HG03095 (cell line): Measurements from ENCODE around the gene CSNK2A1.
"Not testable (repeated sequence)": the region's sequence is repeated elsewhere in the genome, so short reads cannot be mapped to it uniquely, and the experiment has no call there.

Experiments
- ATAC-seq: cut with Tn5 transposase; IDR thresholded peaks from one replicate; pipeline ENCODE4 v1.9.1; 2021; ENCODE audit warnings: moderate library complexity; ENCODE audit not compliant: unreplicated experiment

CSNK2A1 gene

GRCh38 chr20:496126-496696 is 47.4 kb downstream of the CSNK2A1 start:
- no peak for ATAC-seq

DNA sequence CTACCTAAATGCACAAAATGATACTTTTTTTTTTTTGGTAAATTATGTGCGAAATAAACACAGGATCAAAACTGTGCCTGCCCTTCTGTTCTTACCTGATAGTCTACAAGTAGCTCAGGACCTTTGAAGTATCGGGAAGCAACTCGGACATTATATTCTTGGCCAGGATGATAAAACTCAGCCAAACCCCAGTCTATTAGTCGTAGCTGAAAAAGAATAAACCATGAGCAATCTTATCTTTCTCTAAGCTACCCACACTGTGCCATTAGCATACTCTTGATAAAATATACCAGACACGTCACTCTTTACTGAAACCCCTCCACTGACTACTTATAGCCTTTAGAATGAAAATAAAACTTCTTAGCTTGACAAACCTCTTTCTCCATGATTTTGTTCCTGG is 51.4 kb downstream of the CSNK2A1 start:
- ATAC-seq = no peak

DNA sequence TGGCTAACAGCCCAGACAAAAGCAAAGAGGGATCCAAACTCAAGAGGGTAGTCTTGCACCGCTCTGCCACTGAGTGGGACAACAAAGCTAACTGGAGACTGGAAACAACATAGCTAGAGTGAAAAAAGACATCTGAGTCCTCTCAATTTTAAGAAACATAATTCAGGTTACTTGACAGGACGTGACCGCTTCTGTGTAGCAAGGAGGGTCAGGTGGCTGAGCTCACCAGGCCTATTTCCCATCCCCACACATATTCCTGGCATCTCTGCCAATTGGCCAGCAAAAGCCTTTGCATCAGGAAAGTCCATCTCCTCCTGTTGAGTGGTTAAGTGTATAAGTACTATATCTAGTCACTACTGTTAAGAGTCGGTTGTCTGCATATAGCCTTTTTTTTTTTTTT is 55.9 kb downstream of the CSNK2A1 start:
- no peak for ATAC-seq

DNA sequence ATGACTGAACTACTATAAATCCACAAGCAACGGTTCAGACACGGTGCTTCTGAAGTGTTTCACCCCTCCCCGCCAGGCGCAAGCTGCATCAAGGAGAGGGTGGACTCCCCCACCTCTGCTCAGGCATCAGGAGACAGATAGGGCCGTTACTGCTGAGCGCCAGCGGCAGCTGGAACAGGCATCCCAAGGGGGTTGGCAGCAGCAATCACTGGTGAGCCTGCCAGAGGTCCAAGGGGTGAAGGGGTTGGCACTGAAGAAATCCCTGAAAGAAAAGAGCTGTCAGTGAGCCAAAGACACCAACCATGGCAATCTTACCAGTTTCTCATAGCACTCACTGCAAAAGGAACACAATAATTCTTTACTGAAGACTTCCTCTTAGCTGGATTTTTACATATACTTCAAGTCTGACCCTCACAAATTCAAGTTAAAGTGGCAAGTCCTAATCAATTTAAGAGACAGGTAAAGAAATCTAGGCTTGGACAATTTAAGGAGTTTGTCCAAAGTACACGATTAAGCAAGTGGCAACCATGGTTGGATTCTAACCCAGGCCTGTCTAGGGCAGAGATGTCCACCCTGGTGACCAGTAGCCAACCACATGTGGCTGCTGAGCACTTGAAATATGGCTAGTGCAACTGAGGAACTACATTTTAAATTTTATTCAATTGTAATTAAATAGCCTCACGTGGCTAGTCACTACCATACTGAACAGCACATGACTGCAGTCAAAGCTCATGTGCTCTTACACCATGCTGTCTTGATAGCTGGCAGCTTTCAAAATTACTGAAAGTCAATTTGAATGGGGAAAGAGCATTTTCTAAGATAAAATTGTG is 59.6 kb downstream of the CSNK2A1 start:
- no peak for ATAC-seq

DNA sequence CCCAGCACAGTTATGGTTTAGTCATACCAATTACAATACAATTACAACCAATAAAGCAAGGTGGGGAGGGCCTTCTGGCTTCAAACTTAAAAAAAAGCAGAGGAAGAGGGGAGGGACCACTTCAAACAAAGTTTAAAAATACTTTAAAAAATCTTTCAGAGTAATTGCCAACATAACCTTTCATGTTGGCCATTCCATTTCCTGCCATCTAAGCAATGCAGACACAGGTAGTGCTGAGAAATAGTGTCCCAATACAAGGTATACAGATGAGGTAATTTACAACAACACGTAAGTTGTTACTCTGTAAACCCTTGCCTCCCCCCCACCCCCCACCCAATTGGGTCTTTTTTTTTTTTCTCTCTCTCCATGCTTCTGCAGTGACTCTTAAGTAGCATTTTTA is 62.4 kb downstream of the CSNK2A1 start:
- ATAC-seq = no peak

GRCh38 chr20:480044-480443 is 63.5 kb downstream of the CSNK2A1 start:
- no peak for ATAC-seq

DNA sequence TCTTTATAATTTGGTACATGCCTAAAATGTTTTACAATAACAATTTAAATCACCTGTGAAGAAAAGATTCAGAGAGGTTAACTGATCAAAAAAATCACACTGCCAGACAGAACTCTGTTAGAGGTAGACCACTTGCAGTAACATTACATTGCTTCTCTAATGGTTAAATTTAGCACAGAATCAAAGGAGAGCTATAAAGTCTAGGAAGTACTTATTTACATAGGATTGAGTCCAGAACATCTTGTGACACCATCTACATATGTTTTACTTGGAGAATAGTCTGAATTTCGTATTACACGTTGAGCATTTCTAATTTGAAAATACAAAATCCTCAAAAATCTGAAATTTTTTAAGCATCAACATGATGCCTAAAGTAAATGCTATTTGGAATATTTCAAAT is 64.1 kb downstream of the CSNK2A1 start:
- no peak for ATAC-seq

DNA sequence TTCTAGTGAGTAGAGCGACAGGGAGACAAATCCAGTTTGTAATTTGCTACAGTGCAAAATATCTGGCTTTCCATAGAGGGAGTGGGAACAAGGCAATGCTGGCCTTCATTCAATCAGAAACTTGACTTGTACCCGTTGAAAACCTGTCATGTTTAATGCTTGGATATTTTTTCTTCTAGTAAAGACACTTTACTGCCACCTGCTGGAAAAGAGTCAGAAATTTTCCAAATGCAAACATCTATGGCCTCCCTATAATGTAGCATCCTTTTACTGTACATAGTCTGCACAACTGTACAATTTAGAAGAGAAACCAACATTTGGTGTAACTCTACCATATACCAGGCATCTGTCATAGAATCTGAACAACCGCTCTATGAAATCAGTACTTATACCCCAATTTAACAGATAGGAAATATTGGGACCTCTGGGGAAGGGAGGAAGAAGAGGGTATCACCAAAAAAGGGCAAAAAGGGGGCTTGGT is 64.6 kb downstream of the CSNK2A1 start:
- no peak for ATAC-seq

- no peak for ATAC-seq
Measured at GRCh38 chr20:478010-478948, 65.3 kb downstream of the CSNK2A1 start.

DNA sequence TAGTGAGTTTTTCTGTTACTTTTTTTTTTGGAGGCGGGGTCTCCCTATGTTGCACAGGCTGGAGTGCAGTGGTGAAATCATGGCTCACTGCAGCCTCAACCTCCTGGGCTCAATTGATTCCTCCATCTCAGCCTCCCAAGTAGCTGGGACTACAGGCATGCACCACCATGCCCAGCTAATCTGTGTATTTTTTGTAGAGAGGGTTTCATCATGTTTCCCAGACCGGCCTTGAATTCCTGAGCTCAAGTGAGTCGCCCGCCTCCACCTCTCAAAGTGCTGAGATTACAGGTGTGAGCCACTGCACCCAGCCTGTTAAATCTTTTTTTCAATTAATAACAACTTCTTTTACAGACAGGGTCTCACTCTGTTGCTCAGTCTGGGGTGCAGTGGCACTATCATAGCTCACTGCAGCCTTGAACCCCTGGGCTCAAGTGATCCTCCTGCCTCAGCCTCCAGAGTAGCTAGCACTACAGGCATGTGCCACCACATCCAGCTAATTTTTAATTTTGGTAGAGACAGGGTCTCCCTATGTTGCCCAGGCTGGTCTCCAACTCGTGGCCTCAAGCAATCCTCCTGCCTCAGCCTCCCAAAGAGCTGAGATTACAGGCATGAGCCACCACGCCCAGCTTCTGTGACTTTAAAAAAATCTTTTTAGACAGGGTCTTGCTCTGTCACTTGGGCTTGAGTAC is 66.9 kb downstream of the CSNK2A1 start:
- not testable (repeated sequence) for ATAC-seq

- no peak for ATAC-seq
Measured at GRCh38 chr20:475463-476357, 67.9 kb downstream of the CSNK2A1 start.

- no peak for ATAC-seq
Measured at GRCh38 chr20:474581-474980, 69.0 kb downstream of the CSNK2A1 start.

- no peak for ATAC-seq
Measured at GRCh38 chr20:472889-473292, 70.7 kb downstream of the CSNK2A1 start.

DNA sequence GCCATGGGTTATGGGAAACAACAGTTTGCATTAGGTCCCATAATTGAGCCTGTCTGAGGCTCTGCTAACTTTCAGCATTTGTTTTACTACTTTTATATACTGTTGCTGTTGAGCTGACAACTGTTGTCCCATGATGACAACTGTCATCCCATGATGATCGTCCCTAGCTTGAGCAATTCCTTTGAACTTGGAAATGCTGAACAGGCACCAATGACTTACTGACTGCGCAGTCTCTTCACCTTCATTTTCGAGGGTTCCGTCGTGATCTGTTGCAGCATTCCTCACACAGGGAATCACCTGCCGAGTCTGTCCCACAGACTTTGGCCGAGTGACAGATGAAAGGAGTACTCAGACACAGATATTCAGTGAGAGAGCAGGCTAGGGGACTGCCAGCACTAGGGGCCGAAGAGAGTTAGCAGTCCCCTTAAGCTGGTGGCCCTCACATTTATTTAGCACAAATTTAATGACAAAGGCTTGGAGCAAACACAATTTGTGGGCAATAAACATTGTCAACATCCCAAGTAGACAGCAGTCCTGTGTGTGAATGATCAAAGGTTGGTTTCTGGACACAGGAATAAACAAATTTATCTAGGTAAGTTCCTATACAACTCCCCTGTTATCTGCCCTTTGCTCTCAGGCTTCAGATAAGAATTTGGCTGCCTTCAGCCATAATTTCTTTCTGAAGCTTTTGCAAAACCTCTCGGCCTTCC is 71.3 kb downstream of the CSNK2A1 start:
- no peak for ATAC-seq

DNA sequence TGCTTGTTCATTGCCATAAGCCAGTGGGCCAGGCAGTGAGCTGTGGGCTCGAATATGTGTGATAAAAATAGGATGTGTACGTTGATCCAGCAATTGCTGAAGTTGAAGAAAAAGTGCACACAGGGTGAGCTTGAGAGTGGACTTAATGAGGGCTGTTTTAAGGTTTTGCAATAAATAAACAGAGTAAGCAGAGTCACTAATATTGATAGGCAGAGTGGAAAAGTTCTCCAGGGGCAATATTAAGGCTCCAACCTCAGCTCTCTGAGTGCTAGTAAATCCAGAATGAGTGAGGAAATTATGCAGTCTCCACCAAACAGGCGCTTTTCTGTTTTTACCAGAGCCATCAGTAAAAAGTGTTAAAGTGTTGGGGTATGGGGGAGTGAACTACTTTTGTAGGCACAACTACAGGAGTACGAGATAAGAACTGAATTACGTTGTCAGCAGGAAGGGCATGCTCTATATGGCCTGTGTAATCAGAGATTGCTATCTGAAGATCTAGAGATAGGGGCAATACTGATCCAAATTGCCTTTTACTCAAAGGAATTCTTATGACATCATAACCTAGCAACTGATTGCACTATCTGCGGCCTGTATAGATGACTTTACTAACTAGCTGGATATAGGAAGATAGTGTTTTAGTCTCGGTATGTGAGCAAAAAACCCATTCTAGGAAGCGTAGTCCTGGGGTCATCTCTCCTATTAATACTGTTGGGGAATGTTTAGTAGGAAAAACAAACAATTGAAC is 73.7 kb downstream of the CSNK2A1 start:
- ATAC-seq = no peak

GRCh38 chr20:467755-468154 is 75.8 kb downstream of the CSNK2A1 start:
- no peak for ATAC-seq

GRCh38 chr20:462199-462991 is 81.2 kb downstream of the CSNK2A1 start, which contains the start of gene TBC1D20:
TBC1D20 (minus strand) TSS chr20:462533; CDS start chr20:462405, 128 bp downstream.
- peak; percentile 92 for ATAC-seq
